KMS-11 (cell line): ENCODE measurements around the gene RASSF5.

Experiments
- H2AFZ ChIP-seq: fragments of 200-600 bp; sonication (generic); 2 replicates; pipeline ENCODE4 v1.6.1; 2016; ENCODE audit warnings: antibody characterized with exemption, mixed run types, low read depth
- H3K27ac ChIP-seq: fragments of 200-600 bp; sonication (generic); 2 replicates; pipeline ENCODE4 v1.6.1; 2016; ENCODE audit warnings: mild to moderate bottlenecking, mixed run types
- H3K27me3 ChIP-seq: fragments of 200-600 bp; sonication (generic); 2 replicates; pipeline ENCODE4 v1.6.1; 2017; ENCODE audit warnings: mild to moderate bottlenecking, low read depth, mixed run types, moderate library complexity; ENCODE audit not compliant: insufficient read depth
- H3K36me3 ChIP-seq: fragments of 200-600 bp; sonication (generic); 2 replicates; pipeline ENCODE4 v1.6.1; 2017; ENCODE audit warnings: mild to moderate bottlenecking, mixed run types; ENCODE audit not compliant: insufficient read depth
- H3K4me1 ChIP-seq: fragments of 200-600 bp; sonication (generic); 2 replicates; pipeline ENCODE4 v1.6.1; 2016; ENCODE audit warnings: mild to moderate bottlenecking, low read depth, mixed run types; ENCODE audit not compliant: poor library complexity, severe bottlenecking
- H3K4me2 ChIP-seq: fragments of 200-600 bp; sonication (generic); 2 replicates; pipeline ENCODE4 v1.7.0; 2016; ENCODE audit warnings: mild to moderate bottlenecking, mixed run types
- H3K4me3 ChIP-seq: fragments of 200-600 bp; sonication (generic); IDR thresholded peaks from 2 replicates; pipeline ENCODE4 v1.6.1; 2017; ENCODE audit warnings: low read depth, low read length, mixed read lengths; ENCODE audit not compliant: insufficient read depth
- H3K79me2 ChIP-seq: fragments of 200-600 bp; sonication (generic); 2 replicates; pipeline ENCODE4 v1.6.1; 2016; ENCODE audit warnings: low read depth, mixed run types; ENCODE audit not compliant: insufficient read depth
- H3K9ac ChIP-seq: fragments of 200-600 bp; sonication (generic); 2 replicates; pipeline ENCODE4 v1.6.1; 2016; ENCODE audit warnings: mild to moderate bottlenecking, mixed run types
- H4K20me1 ChIP-seq: fragments of 200-600 bp; sonication (generic); 2 replicates; pipeline ENCODE4 v1.6.1; 2016; ENCODE audit warnings: mild to moderate bottlenecking, mixed run types; ENCODE audit not compliant: insufficient read depth
- TF ChIP-seq, protein P1 (sequence below): fragments of 200-600 bp; sonication (generic); conservative IDR thresholded peaks from 2 replicates; pipeline ENCODE4 v1.6.1; 2017; ENCODE audit warnings: low read depth, mild to moderate bottlenecking, antibody characterized with exemption, low read length, moderate library complexity, mixed read lengths

RASSF5 gene

DNA sequence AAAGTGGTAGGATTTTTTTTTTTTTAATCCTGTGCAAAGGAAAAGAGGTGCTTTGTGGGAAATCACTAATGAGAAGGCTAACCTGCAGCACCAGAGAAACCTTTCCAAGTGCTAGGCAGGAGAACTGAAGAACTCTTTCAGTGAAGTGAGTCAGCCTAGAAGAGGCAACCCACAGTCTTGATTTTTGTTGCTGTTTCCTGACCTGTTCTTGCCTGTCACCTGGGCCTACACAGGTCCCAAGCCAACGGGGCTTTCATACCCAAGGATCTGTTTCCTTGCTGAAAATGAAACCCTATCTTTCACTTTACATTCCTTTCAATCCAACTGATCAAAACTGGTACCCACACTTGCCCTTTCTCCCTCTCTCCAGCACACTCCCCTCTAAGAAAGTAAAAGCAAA is 44.2 kb upstream of the RASSF5 start:
- peaks cover 17% of the 10 kb centered on the region for H3K4me1 ChIP-seq
- H3K79me2 ChIP-seq = no peaks in the 10 kb centered on the region
- no peak overlapping the region for H3K9ac ChIP-seq
- H3K27me3 ChIP-seq = no peaks in the 10 kb centered on the region
- no peaks in the 10 kb centered on the region for H4K20me1 ChIP-seq
- no peak overlapping the region for H3K4me2 ChIP-seq
- TF ChIP-seq, protein P1, sequence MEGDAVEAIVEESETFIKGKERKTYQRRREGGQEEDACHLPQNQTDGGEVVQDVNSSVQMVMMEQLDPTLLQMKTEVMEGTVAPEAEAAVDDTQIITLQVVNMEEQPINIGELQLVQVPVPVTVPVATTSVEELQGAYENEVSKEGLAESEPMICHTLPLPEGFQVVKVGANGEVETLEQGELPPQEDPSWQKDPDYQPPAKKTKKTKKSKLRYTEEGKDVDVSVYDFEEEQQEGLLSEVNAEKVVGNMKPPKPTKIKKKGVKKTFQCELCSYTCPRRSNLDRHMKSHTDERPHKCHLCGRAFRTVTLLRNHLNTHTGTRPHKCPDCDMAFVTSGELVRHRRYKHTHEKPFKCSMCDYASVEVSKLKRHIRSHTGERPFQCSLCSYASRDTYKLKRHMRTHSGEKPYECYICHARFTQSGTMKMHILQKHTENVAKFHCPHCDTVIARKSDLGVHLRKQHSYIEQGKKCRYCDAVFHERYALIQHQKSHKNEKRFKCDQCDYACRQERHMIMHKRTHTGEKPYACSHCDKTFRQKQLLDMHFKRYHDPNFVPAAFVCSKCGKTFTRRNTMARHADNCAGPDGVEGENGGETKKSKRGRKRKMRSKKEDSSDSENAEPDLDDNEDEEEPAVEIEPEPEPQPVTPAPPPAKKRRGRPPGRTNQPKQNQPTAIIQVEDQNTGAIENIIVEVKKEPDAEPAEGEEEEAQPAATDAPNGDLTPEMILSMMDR = no peak
- no peak overlapping the region for H3K4me3 ChIP-seq
- no peak overlapping the region for H2AFZ ChIP-seq
- H3K27ac ChIP-seq = no peak overlapping the region
- no peaks in the 10 kb centered on the region for H3K36me3 ChIP-seq

DNA sequence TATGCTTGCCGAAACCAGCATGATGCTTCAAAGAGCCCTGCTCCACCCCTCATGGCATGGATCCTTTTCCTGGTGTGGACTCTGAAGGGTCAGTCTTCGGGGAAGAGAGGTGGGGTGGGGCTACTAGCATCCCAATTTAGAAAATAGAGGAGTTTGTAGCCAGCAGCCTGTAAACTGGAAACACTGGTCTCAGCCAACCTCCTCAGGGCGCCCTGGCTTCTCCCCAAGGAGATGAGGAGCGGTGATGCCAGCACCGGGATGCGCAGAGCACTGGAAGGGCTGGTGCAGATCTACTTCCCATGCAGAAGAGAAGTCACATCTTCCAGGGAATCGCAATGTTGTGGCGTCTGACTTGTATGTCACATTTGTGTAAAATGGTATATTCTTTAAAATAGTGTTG is 43.4 kb upstream of the RASSF5 start:
- Histone ChIP-seq H3K36me3 (no peaks in the 10 kb centered on the region), H2AFZ (no peak overlapping the region), H3K4me1 (peaks cover 25% of the 10 kb centered on the region), H3K79me2 (no peaks in the 10 kb centered on the region), H3K27ac (no peak overlapping the region), H4K20me1 (no peaks in the 10 kb centered on the region), H3K4me2 (no peak overlapping the region), H3K9ac (no peak overlapping the region), H3K27me3 (no peaks in the 10 kb centered on the region), H3K4me3 (no peak overlapping the region)
- TF ChIP-seq, protein P1 = no peak

DNA sequence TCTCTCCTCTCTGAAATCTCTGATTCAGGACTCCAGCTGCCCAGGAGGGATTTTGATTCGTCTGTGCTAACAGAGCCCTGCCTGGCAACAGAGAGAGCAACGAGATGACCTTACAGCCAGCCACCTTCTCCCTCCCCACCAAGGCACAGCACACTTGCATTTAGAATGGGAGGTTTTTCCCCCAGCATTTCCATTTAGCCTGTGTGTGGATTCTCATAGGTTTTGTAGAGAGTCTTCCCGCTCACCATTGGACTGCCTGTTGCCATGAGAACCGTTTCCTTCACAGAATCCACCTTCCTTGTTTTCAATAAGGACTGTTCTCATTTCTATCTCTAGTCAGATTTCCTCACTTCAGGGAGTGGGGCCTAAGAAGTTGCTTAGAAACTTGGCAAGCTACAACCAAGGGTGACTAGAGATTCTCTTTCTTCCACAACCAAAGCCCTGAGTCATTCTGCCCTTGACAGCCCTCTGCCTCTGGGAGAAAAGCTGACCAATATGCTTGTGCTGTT is 42.8 kb upstream of the RASSF5 start:
- Histone ChIP-seq H2AFZ (no peak overlapping the region), H3K4me2 (no peak overlapping the region), H4K20me1 (no peaks in the 10 kb centered on the region), H3K36me3 (no peaks in the 10 kb centered on the region), H3K4me1 (peaks cover 31% of the 10 kb centered on the region), H3K79me2 (no peaks in the 10 kb centered on the region), H3K4me3 (no peak overlapping the region), H3K9ac (no peak overlapping the region), H3K27ac (no peak overlapping the region), H3K27me3 (no peaks in the 10 kb centered on the region)
- TF ChIP-seq, protein P1 = no peak

DNA sequence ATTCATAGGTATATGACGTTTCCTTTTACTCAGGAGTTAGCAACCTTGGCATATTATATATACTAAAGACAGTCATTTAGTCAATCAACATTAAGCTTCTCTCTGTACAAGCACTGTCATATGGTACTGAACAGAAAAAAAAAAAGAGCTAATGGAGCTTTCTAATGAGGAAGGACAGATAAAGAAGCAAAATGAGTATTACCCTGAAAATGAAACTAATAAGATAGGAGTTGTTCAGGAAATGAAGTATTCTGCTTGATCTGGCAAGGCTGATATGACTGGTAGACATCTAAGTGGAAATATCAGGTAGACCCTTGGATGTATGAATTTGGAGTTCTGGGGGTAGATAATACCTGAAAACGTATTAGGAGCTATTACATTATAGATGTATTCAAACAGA is 41.4 kb upstream of the RASSF5 start:
- Histone ChIP-seq H3K79me2 (no peaks in the 10 kb centered on the region), H3K27me3 (no peaks in the 10 kb centered on the region), H3K36me3 (no peaks in the 10 kb centered on the region), H3K27ac (no peak overlapping the region), H4K20me1 (no peaks in the 10 kb centered on the region), H2AFZ (no peak overlapping the region), H3K4me3 (no peak overlapping the region), H3K4me1 (peaks cover 39% of the 10 kb centered on the region), H3K9ac (no peak overlapping the region), H3K4me2 (no peak overlapping the region)
- TF ChIP-seq, protein P1 = no peak
